HL-60 (cell line): ENCODE measurements around the gene DPCD.

Experiments used
- DNase-seq, 2 experiments: peaks; one replicate each; pipeline ENCODE4 v3.0.0-alpha.2; 2010 to 2020; ENCODE audit warnings: low read depth in 1 of 2, low spot score in 1 of 2
- H3K27ac ChIP-seq: fragments of 250-450 bp; sonication (Bioruptor Pico); replicated peaks from 2 replicates; pipeline ENCODE4 v1.5.1; 2020; ENCODE audit warnings: mild to moderate bottlenecking, moderate library complexity
- H3K27me3 ChIP-seq: fragments of 250-450 bp; sonication (Bioruptor Pico); 2 replicates; pipeline ENCODE4 v1.5.1; 2021; ENCODE audit warnings: mild to moderate bottlenecking, moderate library complexity; ENCODE audit not compliant: insufficient read depth, poor library complexity, severe bottlenecking
- H3K4me3 ChIP-seq: replicated peaks from 2 replicates; pipeline ENCODE4 v1.5.1; 2011; ENCODE audit warnings: mild to moderate bottlenecking, control low read depth, low read length; ENCODE audit not compliant: insufficient read depth
- CTCF ChIP-seq: IDR thresholded peaks from one replicate; pipeline ENCODE4 v1.5.1; 2011; ENCODE audit warnings: low read length, control low read depth, inconsistent platforms; ENCODE audit not compliant: insufficient read depth
- GABPA ChIP-seq: IDR thresholded peaks from 2 replicates; pipeline ENCODE4 v1.6.1; 2012; ENCODE audit warnings: low read depth
- POLR2AphosphoS5 ChIP-seq: IDR thresholded peaks from 2 replicates; pipeline ENCODE4 v1.6.1; 2012; ENCODE audit warnings: low read depth
- REST ChIP-seq: IDR thresholded peaks from 2 replicates; pipeline ENCODE4 v1.6.1; 2012; ENCODE audit warnings: low read depth; ENCODE audit not compliant: insufficient replicate concordance
- SPI1 ChIP-seq: IDR thresholded peaks from 2 replicates; pipeline ENCODE4 v1.6.1; 2012; ENCODE audit warnings: low read depth, mild to moderate bottlenecking, borderline replicate concordance

Gene DPCD

GRCh38 chr10:101572785-101573184 is 15.3 kb upstream of the DPCD start:
- Histone ChIP-seq H3K27ac (no peak overlapping the region), H3K4me3 (no peak overlapping the region), H3K27me3 (peaks cover 17% of the 10 kb centered on the region)
- no peak for DNase-seq
- TF ChIP-seq SPI1 (no peak), GABPA (no peak), CTCF (no peak), POLR2AphosphoS5 (no peak), REST (no peak)

GRCh38 chr10:101573885-101574753 is 14.0 kb upstream of the DPCD start:
- H3K4me3 ChIP-seq = no peak overlapping the region
- TF ChIP-seq SPI1 (no peak), GABPA (no peak), POLR2AphosphoS5 (no peak), CTCF (no peak), REST (no peak)

GRCh38 chr10:101575091-101575490 is 13.0 kb upstream of the DPCD start:
- TF ChIP-seq SPI1 (no peak), CTCF (no peak), POLR2AphosphoS5 (no peak), GABPA (no peak), REST (no peak)
- DNase-seq = no peak
- Histone ChIP-seq H3K27me3 (no peaks in the 10 kb centered on the region), H3K27ac (no peak overlapping the region), H3K4me3 (no peak overlapping the region)

More at GRCh38 chr10:101573885-101574753, 14.0 kb upstream of the DPCD start:
- no peak overlapping the region for H3K27ac ChIP-seq
- peaks cover 9% of the 10 kb centered on the region for H3K27me3 ChIP-seq
- no peak for DNase-seq
